ENCODE measurements around the gene SRRT. TPM values are rescaled to one million over a fixed set of nuclear protein-coding genes. Genes with fewer than 3 reads are reported as not detected.

Gene SRRT, protein sequence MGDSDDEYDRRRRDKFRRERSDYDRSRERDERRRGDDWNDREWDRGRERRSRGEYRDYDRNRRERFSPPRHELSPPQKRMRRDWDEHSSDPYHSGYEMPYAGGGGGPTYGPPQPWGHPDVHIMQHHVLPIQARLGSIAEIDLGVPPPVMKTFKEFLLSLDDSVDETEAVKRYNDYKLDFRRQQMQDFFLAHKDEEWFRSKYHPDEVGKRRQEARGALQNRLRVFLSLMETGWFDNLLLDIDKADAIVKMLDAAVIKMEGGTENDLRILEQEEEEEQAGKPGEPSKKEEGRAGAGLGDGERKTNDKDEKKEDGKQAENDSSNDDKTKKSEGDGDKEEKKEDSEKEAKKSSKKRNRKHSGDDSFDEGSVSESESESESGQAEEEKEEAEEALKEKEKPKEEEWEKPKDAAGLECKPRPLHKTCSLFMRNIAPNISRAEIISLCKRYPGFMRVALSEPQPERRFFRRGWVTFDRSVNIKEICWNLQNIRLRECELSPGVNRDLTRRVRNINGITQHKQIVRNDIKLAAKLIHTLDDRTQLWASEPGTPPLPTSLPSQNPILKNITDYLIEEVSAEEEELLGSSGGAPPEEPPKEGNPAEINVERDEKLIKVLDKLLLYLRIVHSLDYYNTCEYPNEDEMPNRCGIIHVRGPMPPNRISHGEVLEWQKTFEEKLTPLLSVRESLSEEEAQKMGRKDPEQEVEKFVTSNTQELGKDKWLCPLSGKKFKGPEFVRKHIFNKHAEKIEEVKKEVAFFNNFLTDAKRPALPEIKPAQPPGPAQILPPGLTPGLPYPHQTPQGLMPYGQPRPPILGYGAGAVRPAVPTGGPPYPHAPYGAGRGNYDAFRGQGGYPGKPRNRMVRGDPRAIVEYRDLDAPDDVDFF
- 43.6 and 43.9 TPM in 2 replicates for total RNA-seq

DNA sequence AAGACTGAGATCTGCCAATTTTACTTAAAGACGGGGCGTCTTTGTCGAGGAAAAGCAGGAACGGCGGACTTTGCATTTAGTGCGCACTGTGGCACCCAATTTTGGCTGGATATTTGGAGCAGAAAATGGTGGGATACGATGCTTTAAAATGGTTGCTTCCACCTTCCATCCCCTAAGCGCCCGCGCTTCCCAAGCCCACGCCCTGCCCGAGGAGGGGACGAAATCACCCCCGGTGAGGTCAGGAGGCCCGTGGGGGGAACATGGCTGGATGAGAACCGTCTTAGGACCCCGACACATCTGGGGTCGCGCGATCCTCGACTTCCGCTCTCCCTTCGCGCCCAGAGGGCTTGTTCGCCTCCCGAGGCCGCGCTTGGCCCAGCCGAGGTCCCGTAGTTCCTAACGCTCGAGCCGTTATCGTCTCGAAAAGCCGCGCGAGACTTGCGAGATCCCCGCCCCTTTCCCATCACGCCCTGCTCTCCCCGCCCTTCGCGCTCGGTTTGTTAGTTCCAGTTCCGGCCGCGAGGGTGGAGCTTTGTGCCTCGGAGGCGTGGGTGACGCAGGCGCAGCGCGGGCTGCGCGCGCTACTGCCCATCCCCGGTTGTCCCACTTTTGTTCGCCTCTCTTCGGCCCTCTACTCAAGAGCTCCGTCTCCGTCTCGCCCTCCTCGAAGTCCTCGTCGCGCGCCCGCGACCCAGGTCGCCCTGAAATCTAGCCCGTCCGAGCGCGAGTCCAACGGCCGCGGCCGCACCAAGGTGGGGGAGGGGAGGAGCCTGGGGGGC is at the start of gene SRRT:
SRRT (plus strand) TSS at position 527 of the 779 bp plus-strand sequence. CDS start 488 bp downstream, outside the sequence.

GRCh38 chr7:100827330-100828226 is 47.3 kb upstream of the SRRT start, which contains the start of gene EPHB4:
Gene EPHB4, minus strand, starts transcription at chr7:100827523. Its CDS starts 493 bp downstream, at chr7:100827030.

DNA sequence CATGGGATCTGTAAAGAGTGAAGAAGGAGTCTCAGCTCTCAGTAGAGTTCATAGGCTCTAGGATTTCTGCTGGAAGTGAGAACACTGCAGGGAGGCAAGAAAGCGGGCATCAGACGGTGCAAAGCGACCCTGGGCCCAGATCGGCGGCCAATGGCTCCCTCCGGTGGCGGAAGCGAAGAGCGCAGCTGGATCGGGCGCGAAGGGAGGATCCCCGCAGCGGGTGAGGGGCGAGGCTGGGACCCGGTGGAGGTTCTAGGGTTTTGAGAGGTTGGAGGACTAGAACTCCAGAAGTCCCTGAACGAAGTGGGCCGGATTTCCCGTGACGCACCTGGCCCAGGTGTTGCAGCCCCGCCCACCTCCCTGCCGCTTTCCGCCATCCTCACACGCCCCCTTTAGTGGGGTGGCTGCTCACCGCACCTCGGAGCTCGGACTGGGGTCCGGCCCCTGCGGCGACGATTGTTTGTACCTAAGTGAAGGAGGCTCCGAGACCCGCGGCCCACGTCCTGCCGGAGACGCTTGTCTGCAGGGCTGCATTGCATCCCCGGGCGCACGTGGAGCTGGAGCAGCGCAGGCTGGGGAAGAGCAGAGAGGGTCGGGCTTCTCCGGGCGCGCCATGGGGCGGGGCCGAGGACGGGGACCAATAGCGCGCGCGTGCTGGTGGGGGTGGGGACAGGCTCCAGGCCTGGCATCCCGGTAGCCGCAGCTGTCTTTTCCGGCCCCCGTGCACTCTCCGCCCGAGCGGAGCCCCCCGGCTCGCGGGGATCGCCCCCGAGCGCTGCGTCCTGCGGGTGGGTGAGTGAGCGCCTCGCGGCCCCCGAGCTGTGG is 22.6 kb upstream of the SRRT start, which contains the start of gene SLC12A9:
SLC12A9 (plus strand) TSS at position 666 of the 825 bp plus-strand sequence. CDS start 1,485 bp downstream, outside the sequence.

GRCh38 chr7:100867040-100867775 is 7.7 kb upstream of the SRRT start, which contains the start of gene TRIP6:
Gene TRIP6, plus strand, starts transcription at chr7:100867387. Its CDS starts 111 bp downstream, at chr7:100867498.

DNA sequence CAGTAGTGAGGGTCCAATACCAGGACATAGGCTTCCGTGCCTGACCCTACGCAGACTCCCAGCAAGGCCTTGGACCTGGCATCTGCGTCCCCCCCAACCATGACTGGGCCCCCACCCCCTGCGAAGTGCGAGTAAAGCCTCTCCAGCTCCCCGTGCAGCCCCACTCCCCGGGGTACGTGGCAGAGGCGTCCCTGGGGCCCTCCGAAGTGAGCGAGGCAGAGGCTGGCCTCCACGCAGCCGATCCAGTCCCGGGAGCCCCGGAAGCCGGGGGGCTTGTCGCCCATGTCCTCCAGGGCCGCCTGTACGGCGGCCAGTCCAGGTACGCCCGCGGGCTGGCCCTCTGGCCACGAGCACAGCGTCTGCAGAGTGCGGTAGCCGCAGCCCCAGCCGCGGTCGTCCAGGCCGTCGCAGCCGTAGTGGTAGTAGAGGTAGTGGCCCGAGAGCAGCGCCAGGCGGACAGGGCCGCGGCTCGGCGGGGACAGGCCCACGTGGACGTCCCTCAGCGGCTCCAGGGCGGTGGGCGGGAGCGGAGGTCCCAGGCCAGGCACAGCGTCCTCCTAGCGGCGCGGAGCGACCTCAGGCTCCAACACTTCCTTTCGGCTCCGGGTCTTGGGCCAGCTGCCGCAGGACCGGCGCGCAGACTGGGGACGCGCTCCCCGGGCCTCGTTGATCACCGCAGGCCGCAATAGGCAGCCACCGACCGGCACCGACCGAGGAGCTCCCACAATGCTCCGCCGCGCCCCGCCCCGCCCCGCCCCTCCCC is 14.3 kb downstream of the SRRT start, which contains the start of gene UFSP1:
UFSP1 (minus strand) TSS at position 728 of the 763 bp plus-strand sequence; CDS start at position 284, 444 bp downstream.

DNA sequence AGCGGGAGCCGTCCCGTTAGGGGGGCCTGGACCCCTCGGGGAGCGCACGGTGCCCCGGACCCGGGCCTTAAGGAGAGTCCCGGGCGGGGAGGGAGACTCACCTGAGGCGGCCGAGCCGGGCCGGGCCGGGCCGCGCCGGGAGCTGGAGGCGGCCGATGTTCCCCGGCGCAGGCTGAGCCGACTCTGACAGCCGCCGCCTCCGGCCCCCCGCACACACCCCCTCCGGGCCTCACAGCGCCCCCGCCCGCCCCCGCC is 20.7 kb downstream of the SRRT start, which contains the start of gene ACHE:
ACHE (minus strand) TSS at position 188 of the 255 bp plus-strand sequence. CDS start 1,656 bp downstream, outside the sequence.

Other genes starting within 250 kb of the SRRT start
- gene TFR2, start 233.6 kb upstream of the SRRT start, total RNA-seq: 0.46 TPM in 1 of 2 replicates, not detected in the other
- gene ACTL6B, start 218.7 kb upstream of the SRRT start, total RNA-seq: not detected in 2 replicates
- 72.9 and 88.0 TPM in 2 replicates for gene GNB2, start 201.4 kb upstream of the SRRT start, total RNA-seq
- 9.1 and 13.8 TPM in 2 replicates for gene GIGYF1, start 180.9 kb upstream of the SRRT start, total RNA-seq
- 43.6 and 67.2 TPM in 2 replicates for gene POP7, start 169.0 kb upstream of the SRRT start, total RNA-seq
- gene EPO, start 154.6 kb upstream of the SRRT start, total RNA-seq: not detected in 2 replicates
- gene ZAN, start 141.5 kb upstream of the SRRT start, total RNA-seq: not detected in 2 replicates
- gene EPHB4, start 47.6 kb upstream of the SRRT start, total RNA-seq: 90.3 and 102 TPM in 2 replicates
- gene SLC12A9, start 22.4 kb upstream of the SRRT start, total RNA-seq: 17.2 TPM in 2 replicates
- 42.9 and 49.5 TPM in 2 replicates for gene TRIP6, start 7.7 kb upstream of the SRRT start, total RNA-seq
- gene UFSP1, start 14.6 kb downstream of the SRRT start, total RNA-seq: 2.9 and 5.2 TPM in 2 replicates
- under 0.01 and 0.15 TPM in 2 replicates for gene ACHE, start 20.8 kb downstream of the SRRT start, total RNA-seq
- gene MUC3A, start 74.4 kb downstream of the SRRT start, total RNA-seq: not detected in 2 replicates
- gene MUC12, start 94.5 kb downstream of the SRRT start, total RNA-seq: not detected in 2 replicates
- gene MUC17, start 145.0 kb downstream of the SRRT start, total RNA-seq: not detected in 2 replicates
- 6.5 and 17.5 TPM in 2 replicates for gene TRIM56, start 210.4 kb downstream of the SRRT start, total RNA-seq

All from epithelial cell of umbilical artery (primary cell).